SK-N-SH (cell line): ENCODE data around the gene MINK1. TPM values are rescaled to one million over a fixed set of nuclear protein-coding genes. Genes with fewer than 3 reads are reported as not detected.

Source experiments
- CTCF ChIA-PET: fragments of 300-600, 350-600 bp; formaldehyde crosslinking; extraction: SDS; loops from one replicate; lab custom pipeline; 2021; lab: Yijun Ruan, JAX
- POLR2A ChIA-PET: fragments of 350-600 bp; sonication (Branson Sonifier 250); formaldehyde crosslinking; extraction: SDS; loops from one replicate; lab custom pipeline; 2020; ENCODE audit warnings: antibody characterized with exemption, inconsistent platforms; lab: Yijun Ruan, JAX
- DNase-seq: peaks from one replicate; pipeline ENCODE4 v3.0.0; 2012
- H2AFZ ChIP-seq: fragments of 200-600 bp; sonication (generic); 2 replicates; pipeline ENCODE4 v1.8.1; 2016; ENCODE audit warnings: antibody characterized with exemption, mild to moderate bottlenecking, low read depth
- H3F3A ChIP-seq: fragments of 200-600 bp; sonication (generic); replicated peaks from 2 replicates; pipeline ENCODE3; 2016; ENCODE audit warnings: antibody characterized with exemption, mild to moderate bottlenecking; ENCODE audit not compliant: insufficient read depth
- H3K27ac ChIP-seq, 2 experiments: fragments of 200-500 bp in 1 of 2; fragments of 200-600 bp in 1 of 2; sonication (Bioruptor generic) in 1 of 2; sonication (generic), shearing (Covaris generic) in 1 of 2; 2 replicates each; pipeline versions ENCODE4 v1.5.1 to v1.6.1; 2014 to 2016; ENCODE audit warnings: low read depth in 2 of 2, inconsistent platforms in 1 of 2, low read length in 1 of 2, mild to moderate bottlenecking in 1 of 2, mixed read lengths in 1 of 2
- H3K27me3 ChIP-seq: fragments of 200-600 bp; sonication (generic), shearing (Covaris generic); 2 replicates; pipeline ENCODE4 v1.6.1; 2016; ENCODE audit warnings: mixed run types; ENCODE audit not compliant: insufficient read depth
- H3K36me3 ChIP-seq, 2 experiments: fragments of 200-500 bp in 1 of 2; fragments of 200-600 bp in 1 of 2; sonication (Bioruptor generic) in 1 of 2; sonication (generic) in 1 of 2; replicated peaks in 1 of 2; 2 replicates each; pipeline versions ENCODE3 to v1.5.1; 2014 to 2016; ENCODE audit warnings: low read length in 1 of 2, mild to moderate bottlenecking in 1 of 2; ENCODE audit not compliant: insufficient read depth in 2 of 2, control insufficient read depth in 1 of 2
- H3K4me1 ChIP-seq, 2 experiments: fragments of 200-500 bp in 1 of 2; fragments of 200-600 bp in 1 of 2; sonication (Bioruptor generic) in 1 of 2; sonication (generic), shearing (Covaris generic) in 1 of 2; 2 replicates each; pipeline versions ENCODE4 v1.5.1 to v1.6.1; 2014 to 2016; ENCODE audit warnings: low read depth in 1 of 2, low read length in 1 of 2, mixed run types in 1 of 2; ENCODE audit not compliant: insufficient read depth in 2 of 2, control insufficient read depth in 1 of 2
- H3K4me2 ChIP-seq: fragments of 200-600 bp; sonication (generic), shearing (Covaris generic); 2 replicates; pipeline ENCODE4 v1.6.1; 2017; ENCODE audit warnings: mixed run types
- H3K4me3 ChIP-seq, 2 experiments: fragments of 200-500 bp in 1 of 2; fragments of 200-600 bp in 1 of 2; sonication (Bioruptor generic) in 1 of 2; sonication (generic), shearing (Covaris generic) in 1 of 2; 2 replicates each; pipeline versions ENCODE4 v1.5.1 to v1.8.1; 2014 to 2016; ENCODE audit warnings: low read depth in 2 of 2, inconsistent platforms in 1 of 2, low read length in 1 of 2, mild to moderate bottlenecking in 1 of 2, mixed read lengths in 1 of 2, moderate library complexity in 1 of 2
- H3K79me2 ChIP-seq: fragments of 200-600 bp; sonication (generic); 2 replicates; pipeline ENCODE4 v1.8.1; 2017; ENCODE audit warnings: mild to moderate bottlenecking; ENCODE audit not compliant: insufficient read depth
- H3K9ac ChIP-seq: fragments of 200-600 bp; sonication (generic); 2 replicates; pipeline ENCODE4 v1.6.1; 2017; ENCODE audit warnings: mixed run types
- H3K9me2 ChIP-seq: fragments of 200-600 bp; sonication (generic); 2 replicates; pipeline ENCODE4 v1.6.1; 2017; ENCODE audit warnings: mixed run types
- H3K9me3 ChIP-seq: fragments of 200-600 bp; sonication (generic); 2 replicates; pipeline ENCODE4 v1.6.1; 2017; ENCODE audit warnings: mixed run types, mild to moderate bottlenecking, moderate library complexity
- H4K20me1 ChIP-seq: fragments of 200-600 bp; sonication (generic); 2 replicates; pipeline ENCODE4 v1.6.1; 2017; ENCODE audit warnings: mild to moderate bottlenecking, mixed run types; ENCODE audit not compliant: insufficient read depth
- CHD2 ChIP-seq: fragments of 150-350 bp; IDR thresholded peaks from 2 replicates; pipeline ENCODE4 v1.6.1; 2018; ENCODE audit warnings: low read length; ENCODE audit not compliant: partially characterized antibody
- CTCF ChIP-seq: fragments of 200-600 bp; sonication (generic); IDR thresholded peaks from 2 replicates; pipeline ENCODE4 v1.6.1; 2017; ENCODE audit warnings: antibody characterized with exemption, mild to moderate bottlenecking, moderate library complexity
- FOXJ3 ChIP-seq: sonication (generic); formaldehyde crosslinking; IDR thresholded peaks from 2 replicates; pipeline ENCODE4 v1.5.1; 2020; ENCODE audit warnings: mild to moderate bottlenecking, missing genetic modification reagents
- FOXM1 ChIP-seq: IDR thresholded peaks from 2 replicates; pipeline ENCODE4 v1.4.0; 2012; ENCODE audit warnings: low read depth, mild to moderate bottlenecking
- GABPA ChIP-seq: IDR thresholded peaks from 2 replicates; pipeline ENCODE4 v1.4.0; 2012; ENCODE audit warnings: low read depth, mild to moderate bottlenecking
- GATA2 ChIP-seq: sonication (generic); formaldehyde crosslinking; IDR thresholded peaks from 2 replicates; pipeline ENCODE4 v1.5.0; 2020; ENCODE audit warnings: mild to moderate bottlenecking, missing genetic modification reagents
- IRF3 ChIP-seq: fragments of 150-350 bp; IDR thresholded peaks from 2 replicates; pipeline ENCODE4 v1.6.1; 2016; ENCODE audit warnings: mild to moderate bottlenecking, low read depth, low read length
- MAX ChIP-seq: IDR thresholded peaks from 2 replicates; pipeline ENCODE4 v1.4.0; 2012; ENCODE audit warnings: low read depth
- MXI1 ChIP-seq: IDR thresholded peaks from 2 replicates; pipeline ENCODE4 v1.6.1; 2012; ENCODE audit warnings: mild to moderate bottlenecking, low read depth, low read length, improper control_type of control experiment
- NRF1 ChIP-seq: IDR thresholded peaks from 2 replicates; pipeline ENCODE4 v1.6.1; 2012; ENCODE audit warnings: low read depth, mild to moderate bottlenecking, low read length
- RAD21 ChIP-seq: IDR thresholded peaks from 2 replicates; pipeline ENCODE4 v1.6.1; 2012; ENCODE audit warnings: mild to moderate bottlenecking, low read length
- RFX5 ChIP-seq: IDR thresholded peaks from 2 replicates; pipeline ENCODE4 v1.6.1; 2012; ENCODE audit warnings: mild to moderate bottlenecking, improper control_type of control experiment, low read length
- SIN3A ChIP-seq: IDR thresholded peaks from 2 replicates; pipeline ENCODE4 v1.6.1; 2012; ENCODE audit warnings: low read depth, mild to moderate bottlenecking, low read length, moderate library complexity, borderline replicate concordance
- SMC3 ChIP-seq: IDR thresholded peaks from 2 replicates; pipeline ENCODE4 v1.6.1; 2012; ENCODE audit warnings: low read depth, low read length, improper control_type of control experiment
- TAF1 ChIP-seq: IDR thresholded peaks from 2 replicates; pipeline ENCODE4 v1.6.1; 2012; ENCODE audit warnings: low read depth, mild to moderate bottlenecking, low read length, moderate library complexity, borderline replicate concordance
- TCF12 ChIP-seq: IDR thresholded peaks from 2 replicates; pipeline ENCODE4 v1.4.0; 2012
- USF2 ChIP-seq: fragments of 150-350 bp; IDR thresholded peaks from 2 replicates; pipeline ENCODE4 v1.6.1; 2017; ENCODE audit warnings: antibody characterized with exemption, low read length, low read depth, borderline replicate concordance
- ZBTB33 ChIP-seq: IDR thresholded peaks from 2 replicates; pipeline ENCODE4 v1.4.0; 2012; ENCODE audit warnings: low read depth, borderline replicate concordance
- WGBS: methylation state at CpG from one replicate; pipeline ENCODE4 v1.1.6; 2017; ENCODE audit warnings: low lambda C conversion rate; 5-methylcytosine and 5-hydroxymethylcytosine counted together
- polyA plus RNA-seq, 3 experiments: library from polyadenylated mRNA; depleted of rRNA; stranded (reverse); fragments of >200 nt; gene quantifications; 2 replicates each; pipeline ENCODE4 v1.2.3, GENCODE V29; 2012

The MINK1 gene
- polyA plus RNA-seq, 1 of the 3 experiments (the other 2 are of a cell fraction) = 64.7 TPM

- H3K4me1 ChIP-seq = peaks cover 0 to 3% of the 10 kb centered on the region in 2 experiments; a peak in 1 of 4 replicates
- no peak overlapping the region for H3K4me3 ChIP-seq
- DNase-seq = no peak
- 87% methylated on average over 5 of the region's 5 CpGs for WGBS
- H3F3A ChIP-seq = no peaks in the 10 kb centered on the region
- H3K9me2 ChIP-seq = no peaks in the 10 kb centered on the region
- H4K20me1 ChIP-seq = no peaks in the 10 kb centered on the region
- no peaks in the 10 kb centered on the region for H3K27me3 ChIP-seq
- TF ChIP-seq FOXJ3 (CRISPR knock-in tag) (no peak), TAF1 (no peak), GABPA (no peak), MXI1 (no peak), ZBTB33 (no peak), RAD21 (no peak), MAX (no peak), TCF12 (no peak), RFX5 (no peak)
- peaks cover 0 to 44% of the 10 kb centered on the region in 2 experiments for H3K36me3 ChIP-seq
- ChIA-PET POLR2A (no interaction called here), CTCF (interaction anchor here (2.8 kb wide), 1 partner anchor 11 kb away, joined by 15 read pairs; no protein-coding TSS in a partner anchor)
- H3K79me2 ChIP-seq = no peaks in the 10 kb centered on the region
- H3K4me2 ChIP-seq = no peak overlapping the region
- no peak overlapping the region for H3K27ac ChIP-seq
- no peak overlapping the region for H2AFZ ChIP-seq
- H3K9ac ChIP-seq = no peak overlapping the region
- no peaks in the 10 kb centered on the region for H3K9me3 ChIP-seq
Measured at GRCh38 chr17:4897785-4898184, 64.6 kb downstream of the MINK1 start.

- no peak overlapping the region for H3K4me3 ChIP-seq
- H3K36me3 ChIP-seq = peaks cover 0 to 44% of the 10 kb centered on the region in 2 experiments
- no peaks in the 10 kb centered on the region for H4K20me1 ChIP-seq
- no peaks in the 10 kb centered on the region for H3K27me3 ChIP-seq
- H3K79me2 ChIP-seq = no peaks in the 10 kb centered on the region
- H3K9me2 ChIP-seq = no peaks in the 10 kb centered on the region
- no peak overlapping the region for H3K27ac ChIP-seq
- H3K4me2 ChIP-seq = no peak overlapping the region
- no peak overlapping the region for H3K9ac ChIP-seq
- no peaks in the 10 kb centered on the region for H3K9me3 ChIP-seq
- CTCF ChIA-PET = interaction anchor here (1.0 to 6.5 kb wide), 3 partner anchors 11 to 110 kb away, joined by 3 to 47 read pairs (median 15); partner anchors contain the start of genes GLTPD2 and VMO1
- DNase-seq = no peak
- POLR2A ChIA-PET = no interaction called here
- H3K4me1 ChIP-seq = peaks cover 0 to 9% of the 10 kb centered on the region in 2 experiments; a peak in 1 of 4 replicates
- H3F3A ChIP-seq = no peaks in the 10 kb centered on the region
- 90% methylated on average over 7 of the region's 8 CpGs for whole genome bisulfite sequencing
- H2AFZ ChIP-seq = no peak overlapping the region
- TF ChIP-seq SMC3 = no peak
- no peak for TF ChIP-seq IRF3
- no peak for TF ChIP-seq CTCF
- TF ChIP-seq NRF1 = no peak
- no peak for TF ChIP-seq SIN3A
- no peak for TF ChIP-seq FOXM1
- no peak for TF ChIP-seq MAX
- no peak for TF ChIP-seq GATA2 (CRISPR knock-in tag)
- no peak for TF ChIP-seq RFX5
- TF ChIP-seq USF2 = no peak
- no peak for TF ChIP-seq CHD2
- no peak for TF ChIP-seq MXI1
Measured at GRCh38 chr17:4898351-4898750, 65.2 kb downstream of the MINK1 start.
